Stomach (tissue), 9 donors: ENCODE measurements around the gene B4GALNT4. TPM values are rescaled to one million over a fixed set of nuclear protein-coding genes. Genes with fewer than 3 reads are reported as not detected.
"Not testable (repeated sequence)": the region's sequence is repeated elsewhere in the genome, so short reads cannot be mapped to it uniquely, and the experiment has no call there.

Experiments
- DNase-seq, 2 donors: peaks; one replicate each; pipeline versions ENCODE4 v3.0.0 to v3.0.0-alpha.2; 2013 to 2019
- H3K27ac ChIP-seq, 5 donors: fragments of 200-600 bp in 4 of 5; sonication (generic) in 4 of 5; one replicate each; pipeline ENCODE4 v1.5.1; 2013 to 2019; ENCODE audit warnings: mild to moderate bottlenecking in 1 of 5, moderate library complexity in 1 of 5
- H3K27me3 ChIP-seq, 3 donors: fragments of 200-600 bp; sonication (generic); one replicate each; pipeline ENCODE4 v1.5.1; 2017 to 2019; ENCODE audit warnings: mixed run types in 1 of 3
- H3K36me3 ChIP-seq, 4 donors: fragments of 200-600 bp; sonication (generic); 1 replicate in 3 of 4; 2 replicates in 1 of 4; pipeline ENCODE4 v1.5.1; 2016 to 2019
- H3K4me1 ChIP-seq, 4 donors: fragments of 200-600 bp; sonication (generic); one replicate each; pipeline ENCODE4 v1.5.1; 2016 to 2019
- H3K4me3 ChIP-seq, 4 donors: fragments of 200-600 bp; sonication (generic) in 3 of 4; one replicate each; pipeline ENCODE4 v1.5.1; 2016 to 2019; ENCODE audit warnings: mild to moderate bottlenecking in 1 of 4
- H3K9me3 ChIP-seq, 4 donors: fragments of 200-600 bp; sonication (generic); one replicate each; pipeline ENCODE4 v1.5.1; 2016 to 2019
- EP300 ChIP-seq: sonication (generic); formaldehyde crosslinking; IDR thresholded peaks from one replicate; pipeline ENCODE4 v1.6.1; 2017; ENCODE audit warnings: antibody characterized with exemption
- POLR2A ChIP-seq, 4 donors: fragments of 450-650 bp; IDR thresholded peaks; one replicate each; pipeline ENCODE4 v1.6.1; 2016; ENCODE audit warnings: antibody characterized with exemption in 4 of 4, control low read depth in 2 of 4, mild to moderate bottlenecking in 1 of 4, moderate library complexity in 1 of 4
- POLR2AphosphoS5 ChIP-seq, 3 donors: sonication (generic); formaldehyde crosslinking; IDR thresholded peaks; one replicate each; pipeline ENCODE4 v1.6.1; 2016; ENCODE audit warnings: antibody characterized with exemption in 3 of 3
- WGBS, 5 donors: extraction: QIAGEN DNeasy Blood & Tissue Kit in 3 of 5; methylation state at CpG; one replicate each; pipeline versions ENCODE4 v1.1.5 to v1.1.7; 2013 to 2018; 5-methylcytosine and 5-hydroxymethylcytosine counted together
- intact Hi-C: fragments of 100-400 bp; cut with DNase I; formaldehyde crosslinking; loops from one replicate; pipeline ENCODE4 v1.15.1; 2023; ENCODE audit warnings: low total_unique reads
- polyA plus RNA-seq, 3 donors: library from polyadenylated mRNA; stranded (reverse); fragments of 200-250 nt; gene quantifications; one replicate each; pipeline ENCODE4 v1.2.3, GENCODE V29; 2013
- total RNA-seq, 5 donors: library from RNA; depleted of rRNA; stranded (reverse); fragments of >200 nt; gene quantifications; one replicate each; pipeline versions ENCODE4 v1.1.0 to v1.2.3, GENCODE V29; 2014 to 2016
- TF ChIP-seq, protein P1 (sequence below), 7 experiments: fragments of 450-650 bp in 4 of 7; fragments of 200-600 bp in 3 of 7; sonication (generic) in 3 of 7; IDR thresholded peaks; one replicate each; pipeline ENCODE4 v1.5.1; 2016 to 2019; ENCODE audit warnings: antibody characterized with exemption in 7 of 7, control low read depth in 2 of 7, mild to moderate bottlenecking in 1 of 7
- donor health status: healthy with polysubstance abuse.
- donor health status: Bipolar disorder and iron deficiency.
- donor health status: healthy.

The B4GALNT4 gene
- total and polyA plus RNA-seq, 8 donors = 0.45 to 8.8 (median 4.3) TPM; not detected in 2

DNA sequence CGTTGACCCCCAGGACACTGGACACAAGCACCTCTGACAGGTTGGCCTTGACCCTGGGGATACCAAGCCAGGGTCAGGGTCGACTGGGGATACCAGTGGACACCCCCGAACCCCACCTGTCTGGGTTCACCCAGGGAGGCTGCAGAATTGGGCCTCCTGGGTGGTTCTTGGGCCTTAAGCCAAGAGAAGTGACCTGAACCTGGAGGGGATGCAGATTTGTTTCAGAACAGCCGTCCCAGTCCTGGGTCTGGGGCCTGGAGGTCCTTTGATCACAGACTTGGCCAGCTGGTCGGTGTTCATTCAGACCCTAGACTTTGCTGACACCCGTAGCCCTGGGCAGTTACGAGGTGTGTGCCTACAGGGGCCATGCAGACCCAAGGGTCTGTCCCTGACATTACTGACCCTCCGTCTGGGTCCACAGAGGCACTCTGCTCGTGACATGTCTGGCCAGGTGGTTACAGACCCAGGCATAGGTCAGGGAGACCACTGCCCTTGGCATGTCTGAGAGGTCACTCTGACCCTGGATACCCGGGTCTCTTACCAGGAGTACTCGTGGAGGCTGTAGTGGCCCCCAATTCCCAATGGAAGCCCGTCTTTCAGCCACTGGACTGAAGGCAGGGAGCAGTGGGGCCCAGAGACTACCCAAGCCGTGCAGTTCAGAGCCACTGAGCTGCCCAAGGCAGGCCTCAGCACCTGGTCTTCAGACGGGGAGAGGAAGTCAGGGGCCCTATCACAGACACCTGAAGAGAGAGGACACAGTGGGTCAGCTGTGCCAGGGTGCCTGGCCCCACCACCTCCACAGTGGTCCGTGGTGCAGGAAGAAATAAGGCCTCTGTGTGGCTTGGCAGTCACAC lies 39.1 kb downstream of the B4GALNT4 start:
- Histone ChIP-seq H3K9me3 (no peaks in the 10 kb centered on the region), H3K36me3 (peaks cover 0 to 22% (median 9%) of the 10 kb centered on the region in 4 donors), H3K27me3 (peaks cover 0 to under 1% (median 0%) of the 10 kb centered on the region in 3 donors), H3K4me3 (no peak overlapping the region), H3K4me1 (peaks cover 16 to 38% (median 26%) of the 10 kb centered on the region in 4 donors), H3K27ac (no peak overlapping the region)
- intact Hi-C loops = no loop called here
- TF ChIP-seq POLR2A (IDR thresholded peaks at IDR 0.05) (no peak), POLR2AphosphoS5 (IDR thresholded peaks at IDR 0.05) (no peak), EP300 (no peak)
- TF ChIP-seq, protein P1, sequence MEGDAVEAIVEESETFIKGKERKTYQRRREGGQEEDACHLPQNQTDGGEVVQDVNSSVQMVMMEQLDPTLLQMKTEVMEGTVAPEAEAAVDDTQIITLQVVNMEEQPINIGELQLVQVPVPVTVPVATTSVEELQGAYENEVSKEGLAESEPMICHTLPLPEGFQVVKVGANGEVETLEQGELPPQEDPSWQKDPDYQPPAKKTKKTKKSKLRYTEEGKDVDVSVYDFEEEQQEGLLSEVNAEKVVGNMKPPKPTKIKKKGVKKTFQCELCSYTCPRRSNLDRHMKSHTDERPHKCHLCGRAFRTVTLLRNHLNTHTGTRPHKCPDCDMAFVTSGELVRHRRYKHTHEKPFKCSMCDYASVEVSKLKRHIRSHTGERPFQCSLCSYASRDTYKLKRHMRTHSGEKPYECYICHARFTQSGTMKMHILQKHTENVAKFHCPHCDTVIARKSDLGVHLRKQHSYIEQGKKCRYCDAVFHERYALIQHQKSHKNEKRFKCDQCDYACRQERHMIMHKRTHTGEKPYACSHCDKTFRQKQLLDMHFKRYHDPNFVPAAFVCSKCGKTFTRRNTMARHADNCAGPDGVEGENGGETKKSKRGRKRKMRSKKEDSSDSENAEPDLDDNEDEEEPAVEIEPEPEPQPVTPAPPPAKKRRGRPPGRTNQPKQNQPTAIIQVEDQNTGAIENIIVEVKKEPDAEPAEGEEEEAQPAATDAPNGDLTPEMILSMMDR (IDR thresholded peaks at IDR 0.05) = no peak
- WGBS, 5 donors = 85 to 89% (median 87%) methylated on average over 14 to 15 of the region's 15 CpGs
- no peak for DNase-seq

DNA sequence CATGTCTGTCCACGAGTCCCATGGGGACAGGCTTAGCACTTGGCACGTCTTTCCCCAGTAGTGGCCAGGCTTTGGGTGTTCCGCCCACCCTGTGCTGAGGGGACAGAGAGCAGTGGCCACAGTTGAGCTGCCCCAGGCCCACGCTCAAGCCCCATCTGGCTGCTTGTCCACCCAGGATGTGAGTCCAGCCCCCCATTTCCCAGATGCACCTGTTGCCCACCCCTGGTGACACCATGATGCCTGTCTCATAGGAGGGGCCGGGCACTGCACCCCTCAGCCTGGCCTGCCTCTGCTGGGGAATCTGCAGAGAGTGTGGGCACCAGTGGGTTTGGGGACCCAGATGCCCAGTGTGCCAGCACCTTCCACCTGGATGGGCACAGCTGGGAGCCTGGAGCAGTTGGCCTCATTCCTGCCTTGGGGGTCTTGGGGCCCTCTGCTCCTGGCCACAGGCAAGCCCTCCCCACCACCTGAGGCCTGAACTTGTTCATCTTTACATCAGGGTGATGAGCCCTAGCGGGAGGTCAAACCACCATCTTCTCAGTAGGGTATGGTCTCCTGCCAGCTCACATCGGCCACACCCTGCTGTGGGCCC lies 39.8 kb downstream of the B4GALNT4 start:
- intact Hi-C loops = no loop called here
- DNase-seq = no peak
- no peak overlapping the region for H3K4me3 ChIP-seq
- TF ChIP-seq, protein P1 (IDR thresholded peaks at IDR 0.05) = no peak
- TF ChIP-seq POLR2AphosphoS5 (IDR thresholded peaks at IDR 0.05) (no peak), POLR2A (IDR thresholded peaks at IDR 0.05) (no peak), EP300 (no peak)
- no peak overlapping the region for H3K27ac ChIP-seq
- H3K9me3 ChIP-seq = no peaks in the 10 kb centered on the region
- 73 to 84% (median 78%) methylated on average over 4 to 7 of the region's 7 CpGs for WGBS, 5 donors
- H3K4me1 ChIP-seq = peaks cover 16 to 46% (median 32%) of the 10 kb centered on the region in 4 donors
- no peaks in the 10 kb centered on the region for H3K27me3 ChIP-seq
- H3K36me3 ChIP-seq = peaks cover 0 to 15% (median 4%) of the 10 kb centered on the region in 4 donors

DNA sequence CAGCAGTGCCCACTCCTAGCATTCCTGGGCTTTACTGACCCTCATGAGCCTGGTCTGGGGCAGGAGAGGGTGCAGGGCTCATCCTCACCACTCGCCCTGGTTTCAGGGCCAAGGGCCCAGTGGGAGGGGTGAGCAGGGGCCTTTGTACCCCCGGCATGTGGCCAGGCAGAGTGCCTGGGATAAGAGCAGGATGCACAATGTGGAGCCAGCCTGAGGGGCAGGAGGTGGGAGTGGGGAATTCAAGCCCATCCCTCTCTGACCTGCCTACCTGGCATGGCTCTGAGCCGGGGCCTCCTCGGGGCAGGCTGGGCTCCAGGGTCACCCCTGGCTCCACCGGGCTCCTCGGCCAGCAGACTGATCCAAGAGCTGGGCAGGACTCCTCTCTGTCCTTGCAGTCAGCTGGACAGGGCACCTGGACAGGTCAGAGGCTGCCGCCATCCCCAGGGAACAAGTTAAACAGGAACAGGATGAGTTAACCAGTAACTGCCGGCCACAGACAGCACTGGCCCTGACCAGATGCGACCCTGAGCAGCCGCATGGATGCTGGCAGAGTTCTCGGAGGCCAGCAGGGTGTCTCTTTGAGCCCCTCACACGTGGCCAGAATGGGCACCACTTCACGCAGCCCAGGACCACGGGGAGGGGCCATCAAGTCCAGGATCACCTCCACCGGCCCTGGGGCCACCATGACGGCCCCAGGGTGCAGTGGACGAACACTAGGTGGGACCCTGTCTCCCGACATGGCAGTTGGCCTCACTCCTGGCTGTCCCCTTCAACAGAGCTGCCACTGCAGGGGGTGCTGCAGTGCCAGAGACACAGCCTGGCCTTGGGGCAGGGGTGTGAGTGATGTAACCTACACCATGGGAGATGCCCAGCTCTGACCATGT lies 40.5 kb downstream of the B4GALNT4 start:
- intact Hi-C loops = no loop called here
- Histone ChIP-seq H3K4me3 (no peak overlapping the region), H3K9me3 (no peaks in the 10 kb centered on the region), H3K4me1 (peaks cover 16 to 50% (median 39%) of the 10 kb centered on the region in 4 donors), H3K27me3 (peaks cover 0 to 7% (median 0%) of the 10 kb centered on the region in 3 donors), H3K27ac (no peak overlapping the region), H3K36me3 (peaks cover 0 to 8% (median under 1%) of the 10 kb centered on the region in 4 donors)
- 50 to 92% (median 72%) methylated on average over 5 to 18 of the region's 18 CpGs for WGBS, 5 donors
- no peak for DNase-seq
- TF ChIP-seq EP300 (no peak), POLR2AphosphoS5 (IDR thresholded peaks at IDR 0.05) (no peak)
- TF ChIP-seq, protein P1 (IDR thresholded peaks at IDR 0.05) = no peak

DNA sequence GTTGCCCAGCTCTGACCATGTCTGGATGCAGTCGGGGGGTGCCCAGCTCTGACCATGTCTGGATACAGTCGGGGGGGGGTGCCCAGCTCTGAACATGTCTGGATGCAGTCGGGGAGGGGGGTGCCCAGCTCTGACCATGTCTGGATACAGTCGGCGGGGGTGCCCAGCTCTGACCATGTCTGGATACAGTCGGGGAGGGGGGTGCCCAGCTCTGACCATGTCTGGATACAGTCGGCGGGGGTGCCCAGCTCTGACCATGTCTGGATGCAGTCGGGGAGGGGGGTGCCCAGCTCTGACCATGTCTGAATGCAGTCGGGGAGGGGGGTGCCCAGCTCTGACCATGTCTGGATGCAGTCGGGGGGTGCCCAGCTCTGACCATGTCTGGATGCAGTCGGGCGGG lies 41.4 kb downstream of the B4GALNT4 start:
- DNase-seq, H3K27ac ChIP-seq, intact Hi-C loops, H3K4me3 ChIP-seq, H3K36me3 ChIP-seq, H3K9me3 ChIP-seq: not testable (repeated sequence)
- peaks cover 19 to 50% (median 43%) of the 10 kb centered on the region in 4 donors for H3K4me1 ChIP-seq
- peaks cover 0 to 15% (median 0%) of the 10 kb centered on the region in 3 donors for H3K27me3 ChIP-seq
- 88 to 92% (median 91%) methylated on average over 11 to 13 of the region's 13 CpGs; no CpG with 5 or more reads in 2 of the 5 donors for WGBS, 5 donors

DNA sequence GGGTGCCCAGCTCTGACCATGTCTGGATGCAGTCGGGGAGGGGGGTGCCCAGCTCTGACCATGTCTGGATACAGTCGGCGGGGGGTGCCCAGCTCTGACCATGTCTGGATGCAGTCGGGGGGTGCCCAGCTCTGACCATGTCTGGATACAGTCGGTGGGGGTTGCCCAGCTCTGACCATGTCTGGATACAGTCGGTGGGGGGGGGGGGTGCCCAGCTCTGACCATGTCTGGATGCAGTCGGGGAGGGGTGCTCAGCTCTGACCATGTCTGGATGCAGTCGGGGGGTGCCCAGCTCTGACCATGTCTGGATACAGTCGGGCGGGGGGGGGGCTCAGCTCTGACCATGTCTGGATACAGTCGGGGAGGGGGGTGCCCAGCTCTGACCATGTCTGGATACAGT lies 42.2 kb downstream of the B4GALNT4 start:
- H3K9me3 ChIP-seq, H3K4me3 ChIP-seq, DNase-seq, H3K36me3 ChIP-seq, intact Hi-C loops, H3K27ac ChIP-seq: not testable (repeated sequence)
- 83 to 100% (median 91%) methylated on average over 5 to 9 of the region's 11 CpGs; no CpG with 5 or more reads in 1 of the 5 donors for WGBS, 5 donors
- Histone ChIP-seq H3K4me1 (peaks cover 16 to 50% (median 43%) of the 10 kb centered on the region in 4 donors), H3K27me3 (peaks cover 0 to 24% (median 4%) of the 10 kb centered on the region in 3 donors)
